Osteocyte (in vitro differentiated cells): ENCODE measurements around the gene SNX18. TPM values are rescaled to one million over a fixed set of nuclear protein-coding genes. Genes with fewer than 3 reads are reported as not detected.

Experiments
- DNase-seq: peaks from one replicate; pipeline ENCODE4 v3.0.0; 2021; ENCODE audit warnings: mixed read lengths; ENCODE audit not compliant: unreplicated experiment; ENCODE audit errors: extremely low spot score
- H3K27ac Mint-ChIP-seq: one replicate; pipeline ENCODE4 v1.8.0; 2021; ENCODE audit warnings: mild to moderate bottlenecking, mixed read lengths; ENCODE audit not compliant: unreplicated experiment
- H3K27me3 Mint-ChIP-seq: one replicate; pipeline ENCODE4 v1.8.0; 2021; ENCODE audit warnings: mixed read lengths; ENCODE audit not compliant: unreplicated experiment
- H3K36me3 Mint-ChIP-seq: one replicate; pipeline ENCODE4 v1.8.0; 2021; ENCODE audit warnings: mixed read lengths; ENCODE audit not compliant: unreplicated experiment
- H3K4me1 Mint-ChIP-seq: one replicate; pipeline ENCODE4 v1.8.0; 2021; ENCODE audit warnings: mixed read lengths; ENCODE audit not compliant: unreplicated experiment
- H3K4me3 Mint-ChIP-seq: one replicate; pipeline ENCODE4 v1.8.0; 2021; ENCODE audit warnings: mild to moderate bottlenecking, moderate library complexity, mixed read lengths; ENCODE audit not compliant: unreplicated experiment
- H3K9me3 Mint-ChIP-seq: one replicate; pipeline ENCODE4 v1.8.0; 2021; ENCODE audit warnings: mixed read lengths; ENCODE audit not compliant: unreplicated experiment
- total RNA-seq: library from RNA; stranded (reverse); gene quantifications from 2 replicates; pipeline ENCODE4 v1.2.1, GENCODE V29; 2021
- TF ChIP-seq, protein P1 (sequence below): fragments of 200-600 bp; sonication (generic); IDR thresholded peaks from 2 replicates; pipeline ENCODE4 v1.5.0; 2021; ENCODE audit warnings: antibody characterized with exemption, mild to moderate bottlenecking, moderate library complexity

SNX18 gene
- total RNA-seq, 1 donor from 2014 or later, result 28.8 TPM

- no peak for DNase-seq
- H3K9me3 Mint-ChIP-seq, result peaks cover 6% of the 10 kb centered on the region
- H3K4me1 Mint-ChIP-seq, result no peaks in the 10 kb centered on the region
- no peaks in the 10 kb centered on the region for H3K27me3 Mint-ChIP-seq
- H3K36me3 Mint-ChIP-seq, result no peaks in the 10 kb centered on the region
- H3K27ac Mint-ChIP-seq, result no peak overlapping the region
- no peak overlapping the region for H3K4me3 Mint-ChIP-seq
- TF ChIP-seq, protein P1, sequence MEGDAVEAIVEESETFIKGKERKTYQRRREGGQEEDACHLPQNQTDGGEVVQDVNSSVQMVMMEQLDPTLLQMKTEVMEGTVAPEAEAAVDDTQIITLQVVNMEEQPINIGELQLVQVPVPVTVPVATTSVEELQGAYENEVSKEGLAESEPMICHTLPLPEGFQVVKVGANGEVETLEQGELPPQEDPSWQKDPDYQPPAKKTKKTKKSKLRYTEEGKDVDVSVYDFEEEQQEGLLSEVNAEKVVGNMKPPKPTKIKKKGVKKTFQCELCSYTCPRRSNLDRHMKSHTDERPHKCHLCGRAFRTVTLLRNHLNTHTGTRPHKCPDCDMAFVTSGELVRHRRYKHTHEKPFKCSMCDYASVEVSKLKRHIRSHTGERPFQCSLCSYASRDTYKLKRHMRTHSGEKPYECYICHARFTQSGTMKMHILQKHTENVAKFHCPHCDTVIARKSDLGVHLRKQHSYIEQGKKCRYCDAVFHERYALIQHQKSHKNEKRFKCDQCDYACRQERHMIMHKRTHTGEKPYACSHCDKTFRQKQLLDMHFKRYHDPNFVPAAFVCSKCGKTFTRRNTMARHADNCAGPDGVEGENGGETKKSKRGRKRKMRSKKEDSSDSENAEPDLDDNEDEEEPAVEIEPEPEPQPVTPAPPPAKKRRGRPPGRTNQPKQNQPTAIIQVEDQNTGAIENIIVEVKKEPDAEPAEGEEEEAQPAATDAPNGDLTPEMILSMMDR, result no peak
Measured at GRCh38 chr5:54590824-54591223, 73.3 kb downstream of the SNX18 start.

GRCh38 chr5:54593779-54594178, 76.2 kb downstream of the SNX18 start:
- TF ChIP-seq, protein P1, result no peak
- peaks cover 8% of the 10 kb centered on the region for H3K36me3 Mint-ChIP-seq
- DNase-seq, result no peak
- no peak overlapping the region for H3K4me3 Mint-ChIP-seq
- peaks cover 15% of the 10 kb centered on the region for H3K9me3 Mint-ChIP-seq
- H3K27me3 Mint-ChIP-seq, result peaks cover 11% of the 10 kb centered on the region
- no peak overlapping the region for H3K27ac Mint-ChIP-seq
- no peaks in the 10 kb centered on the region for H3K4me1 Mint-ChIP-seq

- Mint-ChIP-seq H3K27ac (no peak overlapping the region), H3K27me3 (peaks cover 11% of the 10 kb centered on the region), H3K4me1 (no peaks in the 10 kb centered on the region), H3K36me3 (peaks cover 8% of the 10 kb centered on the region), H3K9me3 (peaks cover 15% of the 10 kb centered on the region), H3K4me3 (no peak overlapping the region)
- TF ChIP-seq, protein P1, result no peak
- no peak for DNase-seq
Measured at GRCh38 chr5:54594181-54594580, 76.6 kb downstream of the SNX18 start.

DNA sequence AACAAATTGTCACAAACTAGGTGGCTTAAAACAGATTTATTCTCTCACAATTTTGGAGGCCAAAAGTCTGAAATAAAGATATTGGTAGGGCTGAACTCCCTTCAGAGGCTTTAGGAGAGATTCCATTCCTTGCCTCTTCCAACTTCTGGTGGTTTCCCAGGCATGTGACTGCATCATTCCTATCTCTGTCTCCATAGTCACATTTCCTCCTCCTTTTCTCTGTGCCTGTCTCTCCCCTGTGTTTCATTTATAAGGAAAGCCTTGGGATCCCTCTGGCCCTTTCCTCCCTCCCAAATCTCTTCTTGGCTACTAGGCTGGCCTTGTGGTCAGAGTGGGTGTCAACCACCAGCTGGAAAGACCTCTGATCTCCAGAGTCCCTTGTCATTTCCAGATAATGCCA, 78.2 kb downstream of the SNX18 start:
- TF ChIP-seq, protein P1, result no peak
- Mint-ChIP-seq H3K4me3 (no peak overlapping the region), H3K9me3 (peaks cover 22% of the 10 kb centered on the region), H3K4me1 (no peaks in the 10 kb centered on the region), H3K36me3 (peaks cover 11% of the 10 kb centered on the region), H3K27me3 (peaks cover 11% of the 10 kb centered on the region), H3K27ac (no peak overlapping the region)
- DNase-seq, result no peak

Other genes starting within 250 kb of the SNX18 start
- gene ARL15, start 207.2 kb upstream of the SNX18 start, total RNA-seq, result 16.0 and 16.6 TPM in 2 replicates
- not detected in 2 replicates for gene HSPB3, start 62.1 kb upstream of the SNX18 start, total RNA-seq